GM19395 (cell line): ENCODE measurements around the gene TRPM1.
"Not testable (repeated sequence)": the region's sequence is repeated elsewhere in the genome, so short reads cannot be mapped to it uniquely, and the experiment has no call there.

Experiments
- ATAC-seq: cut with Tn5 transposase; IDR thresholded peaks from one replicate; pipeline ENCODE4 v1.9.1; 2021; ENCODE audit warnings: mild to moderate bottlenecking, moderate library complexity; ENCODE audit not compliant: unreplicated experiment

TRPM1 gene

GRCh38 chr15:31127596-31128261, 26.2 kb upstream of the TRPM1 start:
- no peak for ATAC-seq

GRCh38 chr15:31125061-31125460, 23.5 kb upstream of the TRPM1 start:
- no peak for ATAC-seq

- ATAC-seq: no peak
Measured at GRCh38 chr15:31116423-31117030, 15.0 kb upstream of the TRPM1 start.

- ATAC-seq: no peak
Measured at GRCh38 chr15:31111091-31111647, 9.6 kb upstream of the TRPM1 start.

GRCh38 chr15:31108836-31109235, 7.3 kb upstream of the TRPM1 start:
- ATAC-seq: no peak

GRCh38 chr15:31106495-31107300, 5.2 kb upstream of the TRPM1 start:
- no peak for ATAC-seq

GRCh38 chr15:31104003-31104402, 2.5 kb upstream of the TRPM1 start:
- no peak for ATAC-seq

GRCh38 chr15:31102374-31103342, 1.1 kb upstream of the TRPM1 start:
- no peak for ATAC-seq

- ATAC-seq: no peak
Measured at GRCh38 chr15:31102039-31102321, 455 bp upstream of the TRPM1 start.

- ATAC-seq: no peak
Measured at GRCh38 chr15:31100738-31101137, 787 bp downstream of the TRPM1 start.

GRCh38 chr15:31098953-31099740, 2.4 kb downstream of the TRPM1 start:
- no peak for ATAC-seq

GRCh38 chr15:31098491-31098917, 3.0 kb downstream of the TRPM1 start:
- no peak for ATAC-seq

- ATAC-seq: no peak
Measured at GRCh38 chr15:31096563-31096962, 5.0 kb downstream of the TRPM1 start.

GRCh38 chr15:31091481-31091880, 10.0 kb downstream of the TRPM1 start:
- no peak for ATAC-seq

- no peak for ATAC-seq
Measured at GRCh38 chr15:31090766-31091165, 10.8 kb downstream of the TRPM1 start.

GRCh38 chr15:31089368-31090047, 12.0 kb downstream of the TRPM1 start:
- no peak for ATAC-seq

- no peak for ATAC-seq
Measured at GRCh38 chr15:31088672-31089367, 12.7 kb downstream of the TRPM1 start.

- ATAC-seq: not testable (repeated sequence)
Measured at GRCh38 chr15:31088041-31088440, 13.5 kb downstream of the TRPM1 start.

GRCh38 chr15:31086344-31086743, 15.2 kb downstream of the TRPM1 start:
- ATAC-seq: no peak
